Stimulated activated CD8-positive, alpha-beta memory T cell treated with anti-CD3 and anti-CD28 coated beads, Interleukin-2, amount 100 ng/mL, for 1 hour (primary cell): Measurements from ENCODE around the gene GRID1.

ENCODE experiments used
- DNase-seq, 2 donors: peaks; one replicate each; pipeline ENCODE4 v3.0.0-alpha.2; 2020; ENCODE audit warnings: low read depth in 2 of 2

Gene GRID1

DNA sequence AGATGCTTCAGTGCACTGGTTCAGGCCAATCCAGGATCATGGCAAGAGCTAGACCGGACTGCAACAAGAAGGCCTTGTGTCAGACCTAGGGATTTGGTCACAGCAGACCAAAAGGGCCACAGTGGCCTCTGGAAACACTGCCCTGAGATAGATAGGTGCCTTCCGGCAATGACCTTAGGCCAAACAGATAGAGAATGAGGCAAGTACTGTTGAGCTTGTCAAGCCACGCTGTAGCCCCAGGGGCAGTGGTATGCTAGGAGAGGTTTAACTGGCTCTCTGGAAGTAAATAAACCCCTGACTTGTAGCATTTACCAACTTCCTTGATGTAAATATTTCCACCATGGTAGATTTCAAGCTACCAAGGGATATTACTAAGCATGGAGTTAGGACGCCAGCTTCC is 197.5 kb downstream of the GRID1 start:
- DNase-seq = no peak

DNA sequence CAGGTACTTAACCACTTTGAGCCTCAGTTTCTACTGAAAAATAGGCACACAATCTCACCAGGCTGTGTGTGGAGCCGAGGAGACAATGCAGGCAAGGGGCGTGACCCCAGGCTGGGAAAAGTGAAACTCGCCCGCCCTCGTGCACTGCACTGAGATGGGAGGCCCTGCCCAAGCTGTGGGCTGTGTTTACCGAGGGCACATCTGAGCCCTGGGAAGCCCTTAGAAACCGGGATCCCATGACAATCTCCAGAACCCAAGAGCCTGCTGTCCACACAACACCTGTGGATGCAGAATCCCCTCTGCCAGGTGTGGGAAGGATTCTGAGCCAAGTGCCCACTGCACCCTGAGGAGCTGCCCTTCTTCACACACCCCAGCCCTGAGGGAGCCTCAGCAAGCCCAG is 198.3 kb downstream of the GRID1 start:
- DNase-seq = no peak

DNA sequence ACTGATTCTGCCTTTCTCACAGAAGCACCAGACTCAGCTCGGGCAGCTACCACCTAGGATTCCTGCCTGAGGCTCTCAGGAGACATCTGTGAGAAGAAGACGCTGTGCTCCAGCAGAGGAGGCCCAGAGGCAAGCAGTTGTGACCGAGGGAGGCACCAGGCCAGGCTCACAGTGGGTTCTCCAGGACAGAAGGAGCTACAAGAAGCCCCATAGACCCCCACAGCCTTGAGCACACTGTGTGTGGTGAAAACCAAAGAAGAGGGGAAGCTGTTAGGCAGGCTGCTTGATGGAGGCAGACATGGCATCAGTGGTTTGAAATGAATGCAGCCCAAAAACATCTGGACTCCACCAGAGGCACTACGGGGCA is 198.8 kb downstream of the GRID1 start:
- DNase-seq = no peak

DNA sequence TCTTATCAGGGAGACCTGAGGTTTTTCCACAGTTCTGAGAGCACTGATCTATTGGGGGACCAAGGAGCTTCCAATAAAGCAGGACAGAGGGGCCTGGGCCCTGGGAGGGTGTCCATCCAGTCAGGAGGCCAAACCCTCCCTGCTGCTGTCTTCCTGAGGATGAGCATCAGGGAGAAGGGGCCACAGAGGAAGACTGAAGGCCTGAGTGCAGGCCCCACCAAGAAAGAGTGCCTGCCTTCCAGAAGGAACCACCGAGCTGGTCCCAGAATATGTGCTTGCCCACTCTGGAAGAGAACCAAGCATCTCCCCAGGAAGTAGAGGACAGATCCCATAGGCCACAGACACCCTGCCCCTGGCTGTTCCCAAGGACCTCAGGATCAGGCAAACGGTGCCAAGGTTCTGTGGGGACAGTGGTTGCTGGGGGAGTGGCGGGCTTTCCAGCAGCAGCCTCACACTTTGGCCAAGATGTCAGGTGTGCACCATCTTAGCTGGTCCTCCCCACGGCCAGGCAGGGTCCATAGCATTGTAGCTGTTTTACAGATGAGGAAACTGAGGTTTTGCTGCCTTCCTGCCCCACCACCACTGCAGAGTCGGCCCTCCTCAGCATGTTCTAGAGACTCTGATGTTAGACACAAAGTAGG is 199.4 kb downstream of the GRID1 start:
- DNase-seq = no peak

DNA sequence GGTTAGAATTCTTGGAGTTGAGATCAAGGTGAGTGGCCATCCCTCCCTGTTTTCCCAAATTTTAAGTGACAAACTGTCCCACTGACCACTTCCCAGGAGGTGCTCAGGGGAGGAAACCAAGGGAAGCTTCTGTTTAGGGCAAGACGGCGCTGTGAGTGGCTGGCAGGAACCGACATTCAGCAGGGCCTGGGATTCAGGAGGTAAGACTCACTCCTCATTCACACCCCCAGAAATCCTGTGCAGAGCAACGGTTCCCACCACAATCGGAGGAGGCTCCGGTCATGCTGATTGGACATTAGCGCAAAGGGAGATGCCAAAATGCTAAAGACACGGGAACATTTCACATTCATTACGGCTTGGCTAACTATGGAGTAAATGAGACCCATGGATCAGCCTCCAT is 200.9 kb downstream of the GRID1 start:
- DNase-seq = no peak

DNA sequence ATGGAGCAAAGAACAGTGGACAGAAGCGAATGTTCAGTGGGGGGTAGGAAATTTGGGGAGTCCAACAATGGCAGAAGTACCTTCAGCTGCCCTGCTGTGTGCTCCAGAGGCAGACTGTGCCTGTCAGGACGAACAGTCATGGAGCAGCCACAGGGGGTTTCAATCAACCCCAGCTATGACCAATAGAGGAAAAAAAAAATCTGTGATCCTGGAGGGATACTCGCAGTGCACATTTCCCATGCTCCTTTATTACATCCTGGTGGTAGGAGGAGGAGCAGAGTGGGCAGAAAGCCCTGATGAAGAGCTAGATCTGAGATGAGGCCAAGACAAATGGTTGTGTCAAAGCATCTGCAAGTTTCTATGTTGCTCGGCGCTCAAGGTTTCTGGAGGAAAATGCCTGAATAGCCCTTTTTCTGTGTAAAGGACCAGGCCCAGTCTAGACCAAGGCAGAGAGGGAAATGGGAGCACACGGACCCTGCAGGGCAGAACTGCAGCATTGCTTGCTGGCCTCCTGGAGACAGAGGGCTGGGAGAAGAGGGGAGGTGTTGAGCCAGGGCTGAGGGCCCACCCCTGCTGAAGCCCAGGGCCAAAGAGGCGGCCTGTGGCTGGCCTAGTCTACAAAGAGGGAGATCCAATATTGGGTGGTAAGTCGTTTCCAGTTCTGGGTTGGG is 201.5 kb downstream of the GRID1 start:
- no peak for DNase-seq

DNA sequence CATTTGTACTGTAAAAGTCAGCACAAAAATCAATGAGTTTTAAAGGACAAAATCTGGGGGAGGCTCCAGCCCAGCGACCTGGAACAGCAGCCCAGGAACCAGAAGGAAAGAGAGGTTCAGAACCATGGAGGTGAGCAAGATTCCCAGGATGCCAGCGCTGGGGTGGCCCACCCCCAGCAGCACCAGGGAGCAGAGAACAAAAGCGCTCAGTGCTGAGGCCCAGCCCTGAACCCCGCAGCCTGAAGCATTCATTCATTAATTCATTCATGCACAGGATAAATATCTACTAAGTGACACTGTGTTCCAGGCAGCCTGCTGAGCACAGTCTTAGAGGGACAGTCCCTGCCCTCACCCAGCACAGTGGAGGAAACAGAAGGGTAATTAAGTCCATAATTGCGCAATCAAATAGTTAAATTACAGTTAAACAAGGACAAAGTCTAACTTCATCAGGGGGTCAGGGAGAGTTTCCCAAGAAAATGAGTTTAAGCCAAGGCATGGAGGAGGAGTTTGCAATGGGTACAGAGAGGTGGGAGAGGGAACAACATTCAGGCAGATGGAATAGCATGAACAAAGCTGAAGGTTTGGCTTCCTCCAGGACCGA is 202.3 kb downstream of the GRID1 start:
- no peak for DNase-seq

DNA sequence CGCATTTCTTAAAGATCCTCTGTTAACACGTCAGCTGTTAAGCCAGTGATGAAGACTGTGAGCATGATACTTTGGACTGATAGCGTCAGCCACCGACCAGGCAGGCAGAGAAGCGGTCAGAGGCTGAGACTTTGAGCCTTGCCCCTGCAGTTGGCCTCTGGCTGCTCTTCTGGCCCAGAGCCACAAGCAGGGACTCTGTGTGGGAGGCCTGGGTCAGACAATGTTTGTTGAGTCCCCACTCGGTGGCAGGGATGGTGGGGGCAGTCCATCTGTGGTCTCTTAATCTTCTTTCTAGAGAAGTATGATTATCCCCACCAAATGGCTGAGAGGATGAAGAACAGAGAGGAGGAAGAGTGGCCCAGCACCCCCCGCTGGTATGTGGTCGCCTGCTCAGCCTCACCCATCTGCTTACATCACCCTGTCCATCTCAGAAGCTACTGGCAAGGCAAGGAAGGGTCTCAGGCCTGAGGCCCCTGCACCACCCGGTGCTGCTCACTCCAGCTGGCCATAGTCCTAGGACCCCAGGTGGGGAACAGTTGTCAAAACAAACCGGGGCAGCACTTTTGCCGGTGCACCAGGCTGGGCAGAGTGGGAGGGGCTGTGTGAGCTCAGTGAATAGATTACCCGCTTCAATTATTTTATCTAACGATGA is 202.9 kb downstream of the GRID1 start:
- no peak for DNase-seq

DNA sequence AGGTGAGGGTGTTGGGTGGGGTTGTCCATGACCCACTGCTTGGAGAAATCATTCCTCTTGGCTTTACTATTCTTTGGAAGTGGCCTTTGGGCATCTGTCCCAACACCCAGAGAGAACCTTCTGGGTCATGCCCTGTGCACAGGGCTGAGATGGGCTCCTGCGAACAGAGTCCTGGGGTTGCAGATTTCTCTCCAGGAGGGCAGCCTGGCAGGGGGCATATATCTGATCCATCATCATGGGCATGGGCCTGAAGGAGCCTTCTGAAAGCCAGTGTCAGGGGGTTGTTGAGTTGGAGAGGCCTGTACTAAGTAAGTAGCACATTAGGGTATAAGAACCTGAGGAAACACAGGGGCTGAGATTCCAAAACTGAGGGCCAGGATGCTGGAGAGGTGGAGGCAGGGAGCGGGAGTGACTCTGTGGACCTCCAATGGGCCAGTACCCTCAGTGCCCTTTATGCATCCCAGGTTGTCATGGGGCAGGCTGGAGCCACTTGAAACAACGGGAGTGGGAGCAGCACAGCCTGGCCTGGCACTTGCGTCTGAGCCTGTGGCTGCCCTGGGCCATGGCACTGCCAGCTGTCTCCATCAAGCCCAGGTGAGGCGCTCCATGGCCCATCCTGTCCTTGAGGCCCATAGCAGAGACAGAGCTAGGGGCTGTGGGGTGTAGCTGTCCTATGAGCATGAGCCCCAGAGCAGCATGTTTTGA is 203.7 kb downstream of the GRID1 start:
- DNase-seq = no peak

DNA sequence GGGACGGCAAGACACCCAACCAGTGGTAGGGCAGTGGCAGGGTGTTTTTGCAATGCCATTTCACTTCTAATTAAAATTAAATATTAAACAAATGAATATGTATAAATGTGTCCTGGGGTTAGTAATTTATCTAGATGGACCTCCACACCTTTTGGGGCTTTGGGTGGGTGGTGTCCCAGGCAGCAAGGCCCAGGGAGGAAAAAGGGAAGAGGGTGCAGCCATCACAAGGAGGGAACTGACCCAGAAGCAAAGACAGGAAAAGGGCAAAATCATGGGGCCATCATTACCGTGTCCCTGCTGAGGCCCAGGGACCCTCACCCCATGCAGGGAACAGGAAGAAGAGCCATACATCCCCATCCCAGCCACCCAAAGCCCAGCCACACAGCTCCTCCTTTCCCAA is 204.6 kb downstream of the GRID1 start:
- DNase-seq = no peak

DNA sequence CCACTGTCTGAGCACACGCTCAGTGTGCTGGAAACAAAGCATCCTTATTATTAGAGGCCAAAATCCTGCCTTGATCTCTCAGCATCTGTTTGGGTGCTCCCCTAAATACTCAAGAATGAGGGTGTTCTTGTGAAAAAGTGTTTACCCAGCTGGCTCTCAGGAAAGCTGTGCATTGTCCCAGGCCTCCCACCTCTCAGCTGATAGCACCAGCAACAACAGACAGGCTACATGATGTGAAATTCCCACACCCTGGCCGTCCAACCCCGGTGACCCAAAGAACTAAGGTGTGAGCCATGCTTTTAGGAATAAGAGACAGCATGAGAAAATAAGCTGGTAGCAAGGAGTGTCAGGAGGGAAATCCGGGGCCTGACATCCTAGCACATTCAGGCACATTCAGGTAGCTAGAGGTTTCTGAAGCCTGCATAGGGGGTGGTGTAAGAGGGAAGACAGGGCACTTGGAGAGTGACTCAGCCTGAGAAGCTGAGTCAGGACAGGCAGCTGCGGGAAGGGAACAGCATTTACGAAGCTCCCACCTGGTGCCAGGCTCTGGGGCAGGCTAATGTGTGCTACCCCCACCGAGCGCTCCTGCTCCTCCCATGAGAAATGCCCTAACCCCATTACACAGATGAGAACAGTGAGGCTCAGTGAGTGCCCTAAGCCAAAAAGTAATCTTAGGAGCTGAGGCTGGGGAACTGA is 205.6 kb downstream of the GRID1 start:
- DNase-seq = no peak

DNA sequence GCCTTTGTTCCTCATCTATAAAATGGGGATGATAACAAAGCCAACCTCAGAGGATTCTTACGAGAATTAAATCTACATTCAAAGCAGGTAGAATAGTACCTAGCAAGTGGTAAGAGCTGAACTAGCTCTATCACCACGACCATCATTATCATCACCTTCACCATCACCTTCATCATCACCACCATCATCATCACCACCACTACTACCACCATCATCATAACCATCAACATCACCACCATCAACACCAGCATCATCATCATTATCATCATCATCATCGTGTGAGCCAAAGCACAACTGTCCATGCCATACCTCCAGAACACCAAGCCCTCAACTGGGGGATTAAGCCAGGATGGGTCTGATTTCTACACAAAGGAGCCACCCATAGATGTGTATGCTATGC is 206.8 kb downstream of the GRID1 start:
- no peak for DNase-seq

DNA sequence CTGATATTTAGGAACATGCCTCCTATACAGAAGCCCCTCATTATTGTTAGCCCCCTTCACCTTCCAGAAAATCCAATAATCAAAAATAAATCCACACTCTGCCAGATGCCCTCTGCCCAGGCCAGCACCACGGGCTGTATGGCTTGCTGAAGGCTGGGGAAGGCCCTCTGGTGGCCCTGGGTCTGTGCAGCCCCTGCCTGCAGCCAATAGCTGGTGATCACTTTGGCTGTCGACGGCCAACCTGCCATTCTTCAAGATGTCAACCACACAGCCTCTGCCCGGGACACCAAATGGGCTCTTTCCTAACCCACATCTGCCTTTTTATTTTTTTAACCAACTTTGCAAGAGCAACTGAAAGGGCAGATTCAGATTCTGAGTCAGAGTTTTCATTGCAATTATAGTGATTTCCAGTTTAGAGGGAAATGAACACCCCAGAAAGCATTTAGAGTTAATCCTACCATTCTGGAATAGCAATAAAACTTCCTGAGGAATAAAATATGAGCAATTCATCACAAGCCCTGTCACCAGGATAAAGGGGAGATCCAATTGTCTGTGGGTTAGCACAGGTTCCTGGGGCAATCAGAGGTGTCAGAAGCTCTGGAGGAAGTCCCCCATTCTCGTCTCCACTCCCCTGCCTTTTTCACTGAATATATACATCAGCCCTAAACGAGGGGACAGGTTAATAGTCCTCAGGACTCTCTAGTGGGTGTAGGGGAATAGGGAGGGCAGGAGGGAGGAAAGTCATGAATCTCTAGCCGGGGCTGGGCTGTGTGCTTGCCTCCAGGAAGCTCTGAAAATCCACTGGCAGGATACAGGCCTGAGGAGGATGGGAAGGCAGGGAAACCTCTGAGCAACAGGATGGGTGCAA is 211.3 kb downstream of the GRID1 start:
- DNase-seq = no peak

DNA sequence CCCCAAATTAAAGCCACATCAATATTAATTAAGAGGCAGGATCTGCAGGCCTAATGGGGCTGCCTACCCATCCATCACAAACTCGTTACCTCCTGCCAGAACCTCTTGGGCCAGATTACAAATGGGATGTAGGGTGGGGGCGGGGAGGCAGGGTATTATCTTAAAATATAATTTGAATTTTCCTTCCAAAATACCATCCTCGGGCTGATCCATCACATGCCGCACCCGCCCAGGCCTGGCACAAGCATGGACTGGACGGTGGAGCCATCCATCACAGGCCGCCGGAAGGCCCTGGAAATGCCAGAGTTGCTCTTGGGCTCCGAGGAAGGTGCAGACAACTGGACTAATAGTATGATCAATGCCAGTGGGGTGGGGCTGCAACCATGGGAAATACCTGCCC is 212.8 kb downstream of the GRID1 start:
- no peak for DNase-seq

DNA sequence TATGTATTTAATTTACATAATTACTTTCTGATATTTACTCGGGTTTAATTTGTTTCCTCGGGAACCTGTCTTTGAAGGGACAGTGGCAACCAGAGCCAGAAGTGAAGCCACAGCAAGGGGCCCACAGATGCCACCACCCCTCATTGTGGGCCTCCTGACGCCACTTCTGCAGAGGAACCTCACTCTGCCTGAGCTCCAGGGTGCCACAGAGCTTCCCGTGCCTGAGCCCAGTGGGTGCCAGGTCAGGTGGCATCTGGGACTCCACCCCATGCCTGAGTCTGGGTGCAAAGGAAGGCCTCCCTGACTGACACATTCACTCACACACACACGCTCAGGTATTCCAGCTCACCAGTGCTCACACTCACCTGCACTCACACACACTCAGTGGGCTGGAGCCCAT is 213.7 kb downstream of the GRID1 start:
- DNase-seq = no peak

DNA sequence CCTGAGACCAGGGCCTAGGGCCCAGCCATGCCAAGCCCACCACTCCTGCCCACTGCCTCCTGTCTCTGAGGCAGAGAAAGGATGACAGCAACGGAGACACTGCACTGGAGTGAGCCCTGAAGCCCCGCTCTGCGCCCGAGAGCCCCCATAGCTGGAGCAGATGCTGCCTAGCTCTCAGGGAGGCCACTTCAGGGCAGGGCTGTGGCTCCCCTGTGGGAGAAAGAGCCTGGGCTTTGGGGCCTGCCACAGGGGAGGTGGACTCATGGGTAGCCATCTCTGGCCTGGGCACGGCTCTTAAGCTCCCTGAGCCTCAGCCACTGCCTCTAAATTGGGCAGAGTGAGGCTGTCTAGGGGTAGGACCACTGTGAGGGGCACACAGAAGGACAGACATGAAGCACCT is 214.2 kb downstream of the GRID1 start:
- no peak for DNase-seq

DNA sequence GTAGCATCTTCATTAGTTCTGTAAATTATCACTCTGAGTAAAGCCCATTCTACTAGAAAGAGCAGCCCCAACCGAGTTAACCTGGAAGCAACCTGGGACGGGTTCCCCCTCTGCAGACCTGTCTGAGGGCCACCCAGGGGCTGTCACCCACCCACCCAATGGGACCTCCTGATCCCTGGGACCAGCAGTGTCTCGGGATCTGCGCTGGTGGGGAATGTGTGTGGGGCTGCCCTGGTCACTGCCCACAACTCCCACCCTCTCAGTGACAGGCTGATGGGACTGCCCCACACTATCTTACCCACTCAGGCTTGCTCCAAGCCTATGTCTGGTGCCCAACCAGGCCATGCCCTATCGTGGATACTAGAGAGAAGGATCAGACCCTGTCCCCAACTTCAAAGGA is 215.0 kb downstream of the GRID1 start:
- DNase-seq = no peak

DNA sequence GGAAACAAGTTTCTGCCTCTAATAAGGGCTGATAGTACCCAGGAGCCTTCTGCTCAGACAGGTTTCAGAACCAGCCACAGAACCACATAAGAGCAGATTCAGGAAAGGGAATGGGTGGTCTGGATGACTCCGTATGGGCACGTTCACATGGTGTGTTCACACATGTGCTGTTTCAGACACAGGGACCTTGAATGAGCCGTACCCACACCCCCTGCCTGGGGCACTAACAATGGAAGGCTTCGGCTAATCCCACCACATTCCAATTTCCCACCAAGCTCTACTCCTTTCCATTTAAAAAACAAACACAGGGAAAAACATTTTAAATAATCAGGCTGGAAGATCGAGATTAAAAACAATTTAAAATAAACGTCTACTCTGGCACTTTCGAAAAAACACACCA is 217.3 kb downstream of the GRID1 start:
- no peak for DNase-seq

DNA sequence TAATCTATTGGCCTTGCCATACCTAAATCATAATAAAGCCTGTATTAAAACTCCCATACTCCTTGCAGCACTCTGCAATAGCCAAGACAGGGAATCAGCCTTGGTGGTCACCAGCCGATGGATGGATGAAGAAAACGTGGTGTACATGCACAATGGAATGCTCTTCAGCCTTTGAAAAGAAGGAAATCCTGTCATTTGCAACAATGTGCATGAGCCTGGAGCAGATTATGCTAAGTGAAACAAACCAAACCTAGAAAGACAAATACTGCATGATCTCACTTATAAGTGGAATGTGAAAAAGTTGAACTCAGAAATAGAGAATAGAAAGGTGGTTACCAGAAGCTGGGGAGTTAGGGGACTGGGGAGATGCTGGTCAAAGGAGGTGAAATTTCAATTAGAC is 218.5 kb downstream of the GRID1 start:
- DNase-seq = no peak

DNA sequence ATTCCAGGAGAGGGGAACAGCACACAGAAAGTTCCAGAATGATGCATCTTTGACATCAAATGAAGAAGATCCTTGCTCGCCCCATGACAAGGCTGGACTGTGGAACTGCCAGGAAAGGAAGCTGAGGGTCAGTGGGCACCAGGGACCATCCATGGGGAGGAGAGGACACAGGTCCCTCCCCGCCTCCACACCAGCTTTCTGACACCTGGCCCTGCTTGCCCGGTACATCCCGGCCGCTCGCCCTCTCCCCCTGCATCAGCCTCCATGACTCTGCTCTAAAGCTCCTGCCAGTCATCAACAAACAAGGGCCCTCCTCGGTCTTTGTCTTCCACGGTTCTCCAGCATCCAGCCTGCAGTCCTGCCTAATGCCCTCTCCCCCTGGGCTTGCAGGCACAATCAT is 222.3 kb downstream of the GRID1 start:
- no peak for DNase-seq

DNA sequence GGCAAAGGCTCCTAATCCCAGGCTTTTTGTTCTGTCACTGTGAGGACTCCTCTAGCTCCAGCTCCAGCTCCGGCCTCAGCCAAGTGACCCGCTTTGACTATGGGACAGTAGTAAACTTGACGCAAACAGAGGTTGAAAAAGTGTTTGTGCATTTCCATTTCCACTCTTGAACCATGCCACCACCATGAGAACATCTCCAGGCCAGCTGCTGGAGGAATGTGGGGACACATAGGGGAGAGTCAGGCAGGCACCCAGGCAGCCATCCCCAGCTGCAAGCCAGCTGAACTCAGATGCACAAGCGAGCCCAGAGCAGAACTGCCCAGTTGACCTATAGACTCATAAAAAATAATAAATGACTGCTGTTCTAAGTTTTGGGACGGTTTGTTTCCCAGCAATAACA is 224.7 kb downstream of the GRID1 start:
- DNase-seq = no peak
